HG03432 (cell line): Measurements from ENCODE around the gene PGM1.
"Not testable (repeated sequence)": the region's sequence is repeated elsewhere in the genome, so short reads cannot be mapped to it uniquely, and the experiment has no call there.

Experiments used
- ATAC-seq: cut with Tn5 transposase; IDR thresholded peaks from one replicate; pipeline ENCODE4 v1.9.1; 2021; ENCODE audit warnings: mild to moderate bottlenecking, moderate library complexity; ENCODE audit not compliant: unreplicated experiment

Gene PGM1

DNA sequence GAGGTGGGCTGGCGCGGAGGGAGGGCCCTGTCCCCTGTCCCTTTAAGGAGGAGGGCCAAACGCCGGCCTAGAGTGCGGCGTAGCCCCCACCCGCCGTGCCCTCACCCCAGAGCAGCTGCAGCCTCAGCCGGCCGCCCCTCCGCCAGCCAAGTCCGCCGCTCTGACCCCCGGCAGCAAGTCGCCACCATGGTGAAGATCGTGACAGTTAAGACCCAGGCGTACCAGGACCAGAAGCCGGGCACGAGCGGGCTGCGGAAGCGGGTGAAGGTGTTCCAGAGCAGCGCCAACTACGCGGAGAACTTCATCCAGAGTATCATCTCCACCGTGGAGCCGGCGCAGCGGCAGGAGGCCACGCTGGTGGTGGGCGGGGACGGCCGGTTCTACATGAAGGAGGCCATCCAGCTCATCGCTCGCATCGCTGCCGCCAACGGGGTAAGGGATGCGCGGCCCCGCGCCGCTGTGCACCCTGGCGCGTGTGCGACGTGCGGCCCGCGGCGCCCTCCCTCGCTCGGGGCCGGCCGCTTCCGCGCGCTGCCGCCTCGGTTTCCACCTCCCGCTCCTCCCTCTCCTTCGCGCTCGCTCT lies at the start of gene PGM1:
PGM1 (plus strand) TSS at position 109 of the 583 bp plus-strand sequence; CDS start at position 187, 78 bp downstream.
- ATAC-seq: peak; percentile 82

DNA sequence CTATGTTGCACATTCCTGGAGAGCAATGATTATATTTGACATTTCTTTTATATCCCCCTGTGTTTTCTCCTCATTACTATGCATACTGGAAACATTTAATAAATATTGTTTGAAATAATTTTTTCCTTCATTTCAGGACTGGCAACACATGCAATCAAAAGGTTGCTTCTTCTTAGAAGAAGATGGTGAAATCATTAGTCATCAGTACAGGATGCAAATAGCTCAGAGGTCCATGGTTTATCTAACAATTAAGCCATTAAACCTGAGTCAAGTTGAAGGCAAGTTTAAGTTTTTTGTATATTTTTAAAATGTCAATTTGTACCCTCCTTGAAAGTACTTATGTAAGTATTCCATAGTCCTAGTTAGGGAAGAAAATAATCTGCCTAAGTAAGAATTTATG lies 47.4 kb upstream of the PGM1 start:
- no peak for ATAC-seq

DNA sequence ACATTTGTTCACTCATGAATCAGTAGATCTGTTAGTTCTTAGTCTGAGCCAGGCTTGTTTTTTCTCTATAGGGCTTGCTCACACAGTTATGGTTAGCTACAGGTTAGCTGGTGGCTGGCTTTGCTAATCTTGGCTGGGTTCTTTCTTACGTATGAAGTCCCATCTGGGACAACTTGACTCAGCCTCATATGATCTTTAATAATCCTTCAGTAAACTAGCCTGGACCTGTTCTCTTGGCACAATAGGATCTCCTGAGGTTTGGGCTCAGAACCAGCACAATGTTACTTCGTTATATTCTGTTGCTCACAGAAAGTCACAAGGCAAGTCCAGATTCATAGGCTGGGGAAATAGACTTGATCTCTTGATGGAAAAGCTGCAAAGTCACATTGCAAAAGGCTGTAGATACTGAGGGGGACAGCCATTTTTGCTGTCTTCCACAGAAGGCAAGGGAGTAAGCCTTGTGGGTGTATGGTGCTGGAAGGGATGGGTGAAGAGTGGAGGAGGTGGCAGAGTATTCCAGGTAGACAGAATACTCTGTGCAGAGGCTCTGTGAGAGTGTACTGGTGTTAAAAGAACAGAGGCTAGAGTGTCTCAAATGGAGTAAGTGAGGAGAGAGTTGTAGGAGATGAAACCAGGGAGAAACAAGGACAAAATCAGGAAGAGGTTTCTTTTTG lies 45.5 kb upstream of the PGM1 start:
- ATAC-seq: no peak

DNA sequence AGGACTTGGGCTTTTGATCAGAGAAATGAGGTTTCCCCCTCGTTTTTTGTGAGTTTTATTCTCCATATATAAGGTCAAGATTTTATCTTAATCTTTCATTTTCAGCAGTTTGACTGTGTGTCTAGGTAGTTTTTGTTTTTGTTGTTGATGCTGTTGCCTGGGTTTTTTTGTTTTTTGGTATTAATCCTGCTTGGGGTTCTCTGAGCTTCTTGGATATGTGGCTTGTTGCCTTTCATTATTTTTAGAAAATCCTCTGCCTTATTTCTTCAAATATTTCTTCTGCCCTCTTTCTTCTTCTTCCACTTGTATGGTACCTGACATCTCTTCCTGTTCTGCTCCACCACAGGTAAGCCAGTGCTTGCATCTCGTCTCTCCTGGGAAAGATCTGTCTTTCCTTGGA lies 44.9 kb upstream of the PGM1 start:
- ATAC-seq: no peak

DNA sequence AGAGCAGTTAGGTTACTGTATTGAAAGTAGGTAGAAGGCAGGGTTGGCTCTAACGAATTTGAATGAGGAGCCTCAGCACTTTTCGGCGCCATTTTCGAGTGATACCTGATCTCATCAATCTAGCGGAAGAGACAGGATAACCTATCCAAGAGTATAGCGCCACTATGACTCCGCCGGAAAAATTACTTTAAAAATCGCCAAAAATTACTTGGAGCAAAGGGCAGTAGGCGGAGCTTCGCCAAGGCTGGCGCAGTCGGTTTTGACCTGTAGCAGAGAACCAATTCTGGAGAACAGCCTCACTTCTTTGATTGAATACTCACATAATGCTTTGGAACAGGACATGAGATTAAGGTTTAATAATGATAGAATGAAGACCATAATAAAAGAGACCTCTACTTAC lies 44.3 kb upstream of the PGM1 start:
- no peak for ATAC-seq

DNA sequence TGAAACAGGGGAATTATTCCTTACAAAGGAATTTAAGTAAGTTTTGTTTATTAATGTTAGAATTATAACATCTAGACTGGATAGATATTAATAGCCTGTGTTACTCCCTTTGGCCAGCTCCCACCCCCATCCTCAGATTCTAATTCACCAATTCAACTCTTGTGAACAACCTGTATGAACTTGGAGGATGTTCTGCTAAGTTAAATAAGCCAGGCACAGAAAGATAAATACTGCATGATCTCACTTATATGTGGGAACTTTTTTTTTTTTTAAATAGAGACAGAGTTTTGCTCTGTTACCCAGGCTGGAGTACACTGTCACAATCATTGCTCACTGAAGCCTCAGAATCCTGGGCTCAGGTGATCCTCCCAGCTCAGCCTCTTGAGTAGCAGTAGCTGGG lies 37.7 kb upstream of the PGM1 start:
- ATAC-seq: no peak

DNA sequence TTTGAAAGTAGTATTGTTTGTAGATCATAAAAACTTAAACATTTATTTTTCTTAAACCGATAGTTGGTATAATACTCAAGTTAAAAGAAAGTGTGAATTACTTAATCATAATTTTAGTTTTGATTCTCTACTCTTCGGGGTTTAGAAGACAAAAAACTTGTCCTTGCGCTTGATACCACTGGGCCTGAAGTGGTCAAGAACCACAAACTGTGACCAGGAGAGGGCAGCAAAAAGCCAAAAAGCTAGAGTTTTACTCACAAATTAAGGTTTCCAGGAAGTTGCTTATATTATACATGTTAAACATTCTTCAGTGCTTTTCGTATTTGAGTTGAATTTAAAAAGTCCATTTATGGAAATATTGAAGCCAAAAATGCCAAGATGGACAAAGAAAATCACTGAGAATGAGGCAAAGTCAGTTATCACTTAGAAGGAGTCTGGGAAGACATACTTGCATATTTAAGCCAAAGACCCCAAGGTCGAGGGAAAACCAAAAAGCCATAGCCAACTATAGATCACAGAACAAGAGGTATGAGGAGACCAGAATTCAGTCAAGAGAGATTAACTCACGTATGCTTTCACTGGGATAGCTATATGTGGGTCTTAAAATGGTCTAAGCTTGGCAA lies 35.7 kb upstream of the PGM1 start:
- ATAC-seq: peak; percentile 58

DNA sequence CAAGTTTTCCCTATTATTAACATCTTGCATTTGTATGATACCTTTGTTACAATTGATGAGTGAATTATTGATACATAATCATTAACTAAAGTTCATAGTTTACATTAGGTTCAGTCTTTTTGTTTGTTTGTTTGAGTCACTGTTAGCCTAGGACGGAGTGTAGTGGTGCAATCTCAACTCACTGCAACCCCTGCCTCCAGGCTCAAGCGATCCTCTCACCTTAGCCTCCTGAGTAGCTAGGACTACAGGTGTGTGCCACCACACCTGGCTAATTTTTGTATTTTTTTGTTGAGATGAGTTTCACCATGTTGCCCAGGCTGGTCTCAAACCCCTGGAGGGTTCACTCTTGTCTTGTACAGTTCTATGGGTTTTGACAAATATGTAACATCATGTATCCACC lies 33.9 kb upstream of the PGM1 start:
- ATAC-seq: no peak

DNA sequence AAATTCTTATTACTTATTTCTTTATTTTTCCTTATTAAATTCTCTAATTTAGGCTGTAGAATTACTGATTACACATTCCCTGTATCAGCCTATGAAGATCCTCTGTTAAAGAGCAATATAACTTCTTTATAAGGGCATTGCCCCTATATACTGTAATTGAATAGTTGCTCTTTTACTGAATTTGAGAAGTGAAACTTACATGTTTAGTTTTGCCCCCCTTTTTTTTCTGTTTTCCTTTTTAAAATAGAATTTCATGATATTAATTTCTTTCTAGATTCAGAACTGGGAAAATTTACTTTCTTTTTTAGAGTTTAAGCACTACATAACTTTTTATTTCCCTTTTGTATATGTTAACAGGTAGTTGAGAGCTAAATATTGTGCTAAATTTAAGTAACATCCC lies 29.5 kb upstream of the PGM1 start:
- no peak for ATAC-seq

DNA sequence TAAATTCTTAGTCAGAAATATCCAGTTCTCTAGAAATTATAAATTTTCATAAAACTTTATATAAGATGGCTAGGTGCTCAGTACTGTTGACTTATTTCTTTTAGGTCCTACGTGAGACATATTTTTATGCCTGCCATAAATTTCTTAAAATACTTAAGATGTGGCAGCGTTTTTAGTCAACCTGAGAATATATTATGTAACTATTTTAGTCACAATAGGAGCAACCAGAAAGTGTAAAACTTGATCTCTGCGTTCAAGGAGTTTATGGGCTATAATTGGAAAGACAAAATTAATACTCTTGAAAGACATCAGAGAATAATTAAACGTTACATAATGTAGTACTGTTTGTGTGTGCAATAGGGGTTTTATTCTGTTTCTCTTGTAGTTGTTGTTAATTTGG lies 24.1 kb upstream of the PGM1 start:
- ATAC-seq: no peak

DNA sequence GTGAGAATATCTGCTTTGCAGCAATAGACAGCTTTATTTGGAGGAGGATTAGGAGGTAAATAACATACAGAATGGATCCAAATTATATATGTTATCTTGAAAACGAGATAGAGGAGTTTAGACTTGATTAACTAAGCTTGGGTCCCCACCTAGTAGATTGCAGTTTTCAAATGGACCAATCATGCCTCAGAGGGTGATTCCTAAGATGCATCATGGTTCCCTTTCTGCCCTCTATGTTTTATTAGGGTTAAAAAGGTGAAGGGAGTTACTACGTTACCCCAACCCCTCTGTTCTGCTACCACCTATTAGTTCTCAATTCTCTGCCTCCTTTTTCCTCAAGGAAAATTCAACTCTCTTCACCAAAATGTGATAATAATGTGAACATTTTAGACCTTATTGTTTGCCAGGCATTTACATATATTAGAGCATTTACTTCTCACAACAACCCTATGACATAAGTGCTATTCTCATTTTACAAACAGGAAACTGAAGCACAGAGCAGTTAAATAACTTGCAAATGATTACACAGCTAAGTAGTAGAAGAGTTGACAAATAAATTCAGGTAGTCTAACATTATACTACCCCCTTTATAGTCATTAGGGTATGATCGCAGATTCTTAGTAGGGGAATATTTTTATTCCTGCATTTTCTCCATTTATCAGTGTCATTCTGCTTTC lies 23.4 kb upstream of the PGM1 start:
- no peak for ATAC-seq

DNA sequence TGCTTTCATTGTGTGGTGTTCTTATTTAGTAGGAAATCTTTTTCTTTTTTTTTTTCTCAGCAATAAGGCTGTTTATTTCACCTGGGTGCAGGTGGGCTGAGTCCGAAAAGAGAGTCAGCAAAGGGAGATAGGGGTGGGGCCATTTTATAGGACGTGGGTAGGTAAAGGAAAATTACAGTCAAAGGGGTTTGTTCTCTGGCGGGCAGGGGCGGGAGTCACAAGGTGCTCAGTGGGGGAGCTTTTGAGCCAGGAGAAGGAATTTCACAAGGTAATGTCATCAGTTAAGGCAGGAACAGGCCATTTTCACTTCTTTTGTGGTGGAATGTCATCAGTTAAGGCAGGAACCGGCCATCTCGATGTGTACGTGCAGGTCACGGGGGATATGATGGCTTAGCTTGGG lies 20.5 kb upstream of the PGM1 start:
- ATAC-seq: not testable (repeated sequence)

DNA sequence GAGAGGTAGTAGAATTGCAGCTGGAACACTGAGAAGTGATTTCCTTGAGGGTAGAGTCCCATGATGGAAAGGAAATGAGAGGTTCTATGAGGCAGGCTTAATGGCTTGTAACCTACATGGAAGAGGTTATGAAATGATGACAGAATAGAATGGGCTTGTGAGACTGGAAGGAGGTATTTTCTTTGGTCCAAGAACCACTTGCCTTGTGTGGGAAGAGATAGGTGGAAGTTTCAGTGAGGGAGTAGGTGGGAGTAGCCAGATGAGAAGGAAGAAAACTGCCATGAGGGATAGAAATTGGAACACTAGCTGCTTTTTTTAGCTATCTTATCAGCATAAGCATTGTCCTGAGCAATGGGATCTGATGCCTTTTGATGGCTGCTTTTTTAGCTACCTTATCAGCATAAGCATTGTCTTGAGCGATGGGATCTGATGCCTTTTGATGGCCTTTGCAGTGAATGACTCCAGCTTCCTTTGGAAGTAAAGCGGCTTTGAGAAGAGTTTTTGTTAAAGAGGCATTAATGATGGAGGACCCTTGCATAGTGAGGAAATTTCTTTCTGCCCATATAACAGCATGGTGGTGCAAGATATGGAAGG lies 18.9 kb upstream of the PGM1 start:
- not testable (repeated sequence) for ATAC-seq

DNA sequence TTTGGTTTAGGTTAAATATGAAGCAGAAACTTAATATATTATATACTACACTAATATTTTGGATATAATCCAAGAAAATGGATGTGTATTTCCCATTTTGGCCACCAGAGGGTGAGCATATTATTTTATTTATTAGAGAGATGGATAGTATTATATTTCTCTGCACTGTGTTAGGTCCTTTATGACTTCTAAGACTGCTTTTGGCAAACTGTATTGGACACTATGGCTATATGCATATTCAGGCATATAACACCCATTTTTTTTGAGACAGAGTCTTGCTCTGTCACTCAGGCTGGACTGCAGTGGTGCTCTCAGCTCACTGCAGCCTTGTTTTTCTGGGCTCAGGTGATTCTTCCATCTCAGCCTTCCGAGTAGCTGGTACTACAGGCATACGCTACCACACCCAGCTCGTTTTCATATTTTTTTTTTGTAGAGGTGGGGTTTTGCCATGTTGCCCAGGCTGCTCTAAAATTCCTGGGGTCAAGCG lies 17.8 kb upstream of the PGM1 start:
- peak; percentile 64 for ATAC-seq

DNA sequence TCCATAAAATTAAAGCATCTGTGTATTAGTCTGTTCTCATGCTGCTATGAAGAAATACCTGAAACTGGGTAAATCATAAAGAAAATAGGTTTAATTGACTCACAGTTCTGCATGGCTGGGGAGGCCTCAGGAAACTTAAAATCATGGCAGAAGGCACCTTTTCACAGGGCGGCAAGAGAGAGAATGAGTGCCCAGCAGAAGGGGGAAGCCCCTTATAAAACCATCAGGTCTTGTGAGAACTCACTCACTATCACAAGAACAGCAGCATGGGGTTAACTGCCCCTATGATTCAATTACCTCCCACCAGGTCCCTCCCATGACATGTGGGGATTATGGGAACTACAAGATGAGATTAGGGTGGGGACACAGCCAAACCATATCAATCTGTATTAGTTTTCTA lies 6.9 kb upstream of the PGM1 start:
- ATAC-seq: not testable (repeated sequence)

DNA sequence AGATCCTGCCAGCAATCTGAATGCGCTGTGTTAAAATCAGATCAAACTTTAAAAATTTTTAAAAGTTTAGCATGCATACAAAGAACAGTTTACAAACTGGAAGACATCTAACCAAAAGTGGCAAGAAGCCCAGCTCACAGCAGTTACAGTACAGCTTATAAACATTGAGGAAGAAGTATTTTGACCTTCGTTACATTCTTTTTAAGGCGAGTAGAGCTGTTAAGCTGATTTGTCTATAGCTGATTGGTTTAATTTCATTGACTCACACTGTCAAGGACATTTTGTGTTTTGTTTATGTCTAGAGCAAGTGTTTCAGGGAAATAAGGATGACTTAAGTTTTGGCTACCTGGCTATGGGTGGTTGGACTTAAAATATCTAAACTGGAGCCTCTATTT lies 3.0 kb upstream of the PGM1 start:
- ATAC-seq: no peak

DNA sequence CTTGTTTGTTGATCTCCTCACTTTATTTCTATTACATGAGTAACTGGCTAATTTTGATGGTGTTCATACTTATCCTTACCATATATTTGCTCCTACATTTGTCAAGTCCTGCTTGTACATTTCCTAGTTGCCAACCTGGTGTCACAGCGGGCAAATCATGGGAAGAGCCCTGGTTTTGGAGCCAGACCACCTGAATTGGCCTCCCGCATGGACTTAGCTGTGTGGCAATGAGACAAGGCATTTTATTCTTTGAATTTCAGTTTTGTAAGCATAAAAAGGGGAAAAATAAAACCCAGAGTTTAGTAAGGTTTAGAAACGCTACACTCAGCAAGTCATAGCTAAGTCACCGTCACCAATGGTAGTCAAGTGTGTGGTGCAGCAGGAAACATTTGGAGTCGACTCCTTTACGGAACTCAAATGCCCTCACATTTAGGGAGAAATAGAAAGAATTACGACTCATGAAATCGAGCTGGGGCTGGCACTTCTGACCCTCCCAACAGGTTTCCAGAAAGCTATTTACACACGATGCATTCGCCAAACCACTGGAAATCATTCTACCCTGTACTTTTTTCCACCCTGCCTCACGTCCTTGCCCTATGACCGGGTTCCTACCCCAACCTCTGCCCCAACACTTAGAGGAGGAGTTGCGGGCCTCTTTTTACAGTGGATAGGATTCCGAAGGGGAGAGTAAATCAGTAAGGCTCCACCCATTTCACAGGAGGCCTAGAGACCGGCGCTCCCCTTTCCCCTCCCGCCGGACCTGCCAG lies 492 bp upstream of the PGM1 start:
- ATAC-seq: no peak

DNA sequence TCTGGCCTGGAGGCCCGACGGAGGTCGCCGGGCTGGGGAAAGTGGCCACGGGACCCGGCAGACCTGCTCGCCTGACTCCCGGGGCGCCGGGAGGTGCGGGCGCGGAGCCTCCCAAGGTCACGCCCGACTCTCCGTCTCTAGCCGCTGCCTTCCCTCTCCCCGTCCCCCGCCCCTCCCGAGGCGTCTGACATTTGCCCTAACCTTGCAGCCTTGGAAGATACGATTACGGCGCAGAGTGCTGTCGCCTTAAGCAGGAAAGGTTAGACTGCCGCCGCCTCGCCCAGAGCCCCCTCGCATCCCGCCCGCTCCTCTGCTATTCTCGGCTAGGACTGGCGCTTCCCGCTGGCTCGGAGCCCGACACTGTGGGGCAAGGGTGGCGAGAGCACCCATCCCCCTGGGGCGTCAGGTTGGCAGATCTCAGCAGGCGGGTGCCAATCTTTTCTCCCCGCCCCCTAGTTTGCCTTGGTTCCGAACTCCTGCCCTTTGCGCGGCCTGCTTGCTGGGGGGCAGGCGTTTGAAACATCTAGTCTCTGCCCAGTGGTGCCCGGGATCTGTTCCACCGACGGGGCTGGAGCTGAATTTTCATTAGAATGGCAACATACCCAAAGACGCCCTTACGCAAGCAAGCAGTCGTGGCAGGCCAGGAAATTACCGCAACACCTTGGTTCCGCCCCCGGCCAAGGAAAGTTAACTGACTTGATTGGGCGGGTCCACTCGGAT lies 835 bp downstream of the PGM1 start:
- ATAC-seq: peak; percentile 61

DNA sequence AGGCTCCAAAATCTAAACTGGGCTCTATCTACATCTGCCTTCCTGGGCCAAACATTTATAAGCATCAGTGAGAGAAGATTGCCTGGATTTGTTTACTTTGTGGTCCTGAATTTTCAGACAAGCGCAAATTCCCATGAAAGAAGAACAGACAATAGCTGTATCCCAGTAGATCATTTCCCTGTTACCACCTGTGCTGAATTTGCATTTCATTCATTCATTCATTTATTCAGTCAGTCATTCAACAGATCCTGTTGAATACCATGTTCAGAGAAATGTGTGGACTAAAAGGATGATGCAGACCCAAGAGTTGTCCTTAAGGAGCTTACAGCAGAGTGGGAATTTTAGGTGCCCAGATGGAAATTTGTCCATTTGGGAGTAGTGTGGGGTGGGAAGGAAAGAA lies 2.2 kb downstream of the PGM1 start:
- ATAC-seq: no peak

DNA sequence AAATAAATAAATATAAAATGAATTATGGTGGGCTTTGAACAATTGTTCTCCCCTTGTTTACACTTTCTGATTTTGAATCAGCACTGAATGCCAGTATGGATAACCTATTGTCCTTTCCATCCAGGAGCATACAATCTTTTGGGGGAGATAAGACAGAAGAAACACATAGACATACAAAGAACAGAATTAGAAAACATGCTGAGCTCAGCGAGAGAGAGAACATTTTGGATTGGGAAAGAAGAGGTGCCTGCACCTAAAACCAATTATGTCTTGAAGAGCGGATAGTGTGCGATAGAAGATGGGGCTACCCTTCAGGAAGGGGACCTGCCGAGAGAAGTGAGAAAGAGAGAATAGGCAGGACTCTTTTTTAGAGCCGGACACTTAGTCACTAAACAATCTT lies 6.6 kb downstream of the PGM1 start:
- ATAC-seq: no peak
